Germinal center (tissue), 1 donor: Measurements from ENCODE around the gene MX1.

Experiments used
- DNase-seq: peaks from one replicate; pipeline ENCODE4 v3.0.0; 2012; ENCODE audit warnings: mixed read lengths, low spot score

Gene MX1, protein sequence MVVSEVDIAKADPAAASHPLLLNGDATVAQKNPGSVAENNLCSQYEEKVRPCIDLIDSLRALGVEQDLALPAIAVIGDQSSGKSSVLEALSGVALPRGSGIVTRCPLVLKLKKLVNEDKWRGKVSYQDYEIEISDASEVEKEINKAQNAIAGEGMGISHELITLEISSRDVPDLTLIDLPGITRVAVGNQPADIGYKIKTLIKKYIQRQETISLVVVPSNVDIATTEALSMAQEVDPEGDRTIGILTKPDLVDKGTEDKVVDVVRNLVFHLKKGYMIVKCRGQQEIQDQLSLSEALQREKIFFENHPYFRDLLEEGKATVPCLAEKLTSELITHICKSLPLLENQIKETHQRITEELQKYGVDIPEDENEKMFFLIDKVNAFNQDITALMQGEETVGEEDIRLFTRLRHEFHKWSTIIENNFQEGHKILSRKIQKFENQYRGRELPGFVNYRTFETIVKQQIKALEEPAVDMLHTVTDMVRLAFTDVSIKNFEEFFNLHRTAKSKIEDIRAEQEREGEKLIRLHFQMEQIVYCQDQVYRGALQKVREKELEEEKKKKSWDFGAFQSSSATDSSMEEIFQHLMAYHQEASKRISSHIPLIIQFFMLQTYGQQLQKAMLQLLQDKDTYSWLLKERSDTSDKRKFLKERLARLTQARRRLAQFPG

DNA sequence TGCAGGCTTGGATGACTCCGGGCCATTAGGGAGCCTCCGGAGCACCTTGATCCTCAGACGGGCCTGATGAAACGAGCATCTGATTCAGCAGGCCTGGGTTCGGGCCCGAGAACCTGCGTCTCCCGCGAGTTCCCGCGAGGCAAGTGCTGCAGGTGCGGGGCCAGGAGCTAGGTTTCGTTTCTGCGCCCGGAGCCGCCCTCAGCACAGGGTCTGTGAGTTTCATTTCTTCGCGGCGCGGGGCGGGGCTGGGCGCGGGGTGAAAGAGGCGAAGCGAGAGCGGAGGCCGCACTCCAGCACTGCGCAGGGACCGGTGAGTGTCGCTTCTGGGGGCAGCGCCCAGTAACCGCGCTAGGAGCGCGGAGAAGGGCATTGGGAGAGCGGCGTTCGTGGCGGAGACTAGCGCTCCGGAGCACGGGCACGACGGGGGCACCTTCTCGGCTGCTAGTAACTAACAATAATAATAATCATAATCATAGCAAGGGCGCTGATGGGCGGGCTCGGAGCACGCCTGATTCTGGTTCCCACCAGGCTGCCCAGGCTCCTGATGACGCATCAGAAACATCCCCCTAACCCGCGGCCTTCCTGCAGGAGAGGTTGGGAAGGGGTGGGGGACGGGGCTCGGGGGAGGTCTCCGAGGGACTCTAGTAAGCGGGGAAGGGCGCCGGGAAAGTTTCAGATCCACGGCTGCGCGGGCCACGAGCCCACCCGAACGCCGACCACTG, at the start of gene MX1:
TSS of gene MX1 (plus strand) at position 286 of the 722 bp plus-strand sequence. CDS start 5,832 bp downstream, outside the sequence.
- peak; percentile 83 for DNase-seq

- no peak for DNase-seq
Observed at GRCh38 chr21:41377715-41378114, 48.3 kb upstream of the MX1 start.

DNA sequence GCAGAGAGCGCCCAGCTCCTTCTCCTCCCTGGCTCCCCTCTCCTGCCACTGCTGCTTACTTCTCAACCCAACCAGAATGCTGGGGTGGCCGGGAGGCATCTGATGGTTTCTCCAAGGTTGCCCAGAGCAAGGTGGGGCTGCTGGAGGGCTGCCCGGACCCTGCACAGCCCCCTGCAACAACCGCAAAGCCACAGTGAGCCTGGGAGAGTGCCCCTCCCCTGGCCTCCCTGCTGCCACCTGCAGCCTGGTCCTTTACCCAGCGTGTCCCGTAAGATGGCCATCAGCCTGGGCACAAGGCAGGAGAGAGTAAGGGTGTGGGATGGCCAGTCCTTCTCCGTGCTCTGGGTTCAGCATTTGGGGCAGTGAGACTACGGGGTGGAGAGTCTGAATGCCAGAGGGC, 47.2 kb upstream of the MX1 start:
- DNase-seq = no peak

GRCh38 chr21:41379901-41380300, 46.1 kb upstream of the MX1 start:
- DNase-seq = no peak

DNA sequence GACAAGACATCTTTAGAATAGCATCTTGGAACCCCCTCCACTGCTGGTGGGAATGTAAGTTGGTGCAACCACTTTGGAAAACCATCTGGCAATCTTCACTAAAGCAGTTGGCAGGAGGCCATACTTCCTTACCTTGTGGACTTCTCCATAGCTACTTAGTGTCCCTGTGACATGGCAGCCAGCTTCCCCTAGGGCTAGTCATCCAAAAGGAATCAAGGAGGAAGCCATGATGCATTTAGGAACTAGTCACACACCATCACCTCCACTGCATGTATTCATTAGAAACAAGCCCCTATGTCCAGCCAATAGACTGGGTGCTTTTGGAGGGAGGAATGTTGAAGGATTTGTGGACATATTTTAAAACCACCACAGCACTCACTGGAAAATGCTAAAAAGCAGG, 44.3 kb upstream of the MX1 start:
- no peak for DNase-seq

- no peak for DNase-seq
Observed at GRCh38 chr21:41387042-41387819, 38.8 kb upstream of the MX1 start.

DNA sequence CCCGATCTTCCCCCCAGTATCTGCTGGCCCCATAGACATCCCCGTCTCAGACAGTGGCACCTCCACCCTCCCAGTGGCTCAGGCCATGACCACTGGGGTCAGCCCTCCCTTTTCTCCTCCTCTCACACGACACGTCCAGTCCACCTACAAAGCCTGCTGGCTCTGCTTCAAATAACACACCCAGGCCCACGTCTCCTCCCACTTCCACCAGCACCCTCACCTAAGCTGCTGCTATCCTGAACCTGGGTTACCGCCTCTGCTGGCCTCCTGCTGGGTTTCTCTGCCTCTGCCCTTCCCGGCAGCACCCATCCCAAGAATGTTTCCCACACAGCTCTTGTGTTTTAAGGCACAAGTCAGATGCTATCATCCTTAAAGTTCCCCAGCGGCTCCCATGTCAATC, 38.2 kb upstream of the MX1 start:
- DNase-seq = no peak

DNA sequence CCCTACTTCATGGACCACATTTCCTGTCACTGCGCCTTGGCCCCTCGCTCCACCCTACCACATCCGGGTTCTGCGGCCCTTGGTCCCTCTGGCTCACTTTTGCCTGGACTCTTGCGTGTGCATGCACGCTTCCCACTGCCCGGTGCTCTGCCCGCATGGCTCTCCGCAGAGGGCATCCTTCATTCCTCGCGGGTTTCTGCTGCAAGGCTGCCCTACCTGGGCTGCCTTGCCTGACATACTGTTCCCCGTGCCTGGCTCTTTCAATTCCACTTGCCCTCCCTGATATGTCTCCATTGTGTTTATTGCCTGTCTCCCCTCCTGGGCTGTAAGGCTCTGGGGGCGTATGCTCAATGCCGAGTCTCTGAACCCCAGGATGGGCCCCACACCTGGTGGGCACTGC, 37.8 kb upstream of the MX1 start:
- no peak for DNase-seq

- DNase-seq = no peak
Observed at GRCh38 chr21:41390043-41390639, 35.9 kb upstream of the MX1 start.

DNA sequence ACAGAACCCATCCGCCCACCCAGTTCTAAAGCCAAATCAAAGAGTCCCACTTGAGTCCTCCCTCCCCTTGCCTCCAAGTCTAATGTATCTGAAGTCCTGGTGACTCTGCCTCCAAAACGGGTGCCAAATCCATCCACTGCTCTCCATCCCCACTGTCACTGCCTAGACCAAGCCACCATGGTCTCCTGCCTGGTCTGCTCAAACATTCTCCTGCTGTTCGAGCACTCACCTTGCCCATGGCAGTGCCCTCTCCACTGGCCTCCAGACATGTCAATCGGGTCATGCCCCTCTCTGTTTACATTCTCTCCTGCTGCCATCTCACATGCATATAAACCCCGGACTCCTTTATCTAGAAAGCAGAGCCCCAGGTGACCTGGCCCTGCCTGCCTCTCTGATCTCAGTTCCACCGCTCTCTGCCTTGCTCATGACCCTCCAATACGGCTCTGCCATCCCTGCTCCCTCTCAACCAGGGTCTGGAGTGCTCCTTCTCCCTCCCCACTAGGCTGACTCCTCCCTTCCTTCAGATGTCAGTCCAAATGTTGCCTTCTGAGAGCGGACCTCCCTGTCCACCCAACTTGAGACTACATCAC, 32.1 kb upstream of the MX1 start:
- no peak for DNase-seq

- DNase-seq = no peak
Observed at GRCh38 chr21:41396558-41397075, 29.4 kb upstream of the MX1 start.

DNA sequence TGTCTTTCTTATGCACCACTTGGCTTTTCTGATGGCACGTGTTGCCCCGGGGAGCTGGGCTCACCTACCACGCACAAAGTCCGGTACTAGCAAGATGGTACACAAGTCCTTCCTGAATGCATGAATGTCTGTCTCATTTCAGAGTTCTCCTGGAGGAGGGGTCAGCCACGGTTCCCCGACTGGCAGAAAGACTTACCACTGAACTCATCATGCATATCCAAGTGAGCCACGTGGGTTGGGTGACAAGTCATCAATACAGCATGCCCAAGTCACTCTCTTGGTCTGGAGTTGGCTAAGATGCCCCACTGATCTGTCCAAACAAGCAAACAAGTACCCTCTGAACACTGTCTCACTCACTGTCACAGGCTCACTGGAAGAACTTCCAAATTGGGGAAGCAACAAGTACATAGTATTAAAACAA, 28.6 kb upstream of the MX1 start:
- DNase-seq = no peak

- DNase-seq = no peak
Observed at GRCh38 chr21:41398251-41398650, 27.8 kb upstream of the MX1 start.

GRCh38 chr21:41398831-41399230, 27.2 kb upstream of the MX1 start:
- DNase-seq = no peak

DNA sequence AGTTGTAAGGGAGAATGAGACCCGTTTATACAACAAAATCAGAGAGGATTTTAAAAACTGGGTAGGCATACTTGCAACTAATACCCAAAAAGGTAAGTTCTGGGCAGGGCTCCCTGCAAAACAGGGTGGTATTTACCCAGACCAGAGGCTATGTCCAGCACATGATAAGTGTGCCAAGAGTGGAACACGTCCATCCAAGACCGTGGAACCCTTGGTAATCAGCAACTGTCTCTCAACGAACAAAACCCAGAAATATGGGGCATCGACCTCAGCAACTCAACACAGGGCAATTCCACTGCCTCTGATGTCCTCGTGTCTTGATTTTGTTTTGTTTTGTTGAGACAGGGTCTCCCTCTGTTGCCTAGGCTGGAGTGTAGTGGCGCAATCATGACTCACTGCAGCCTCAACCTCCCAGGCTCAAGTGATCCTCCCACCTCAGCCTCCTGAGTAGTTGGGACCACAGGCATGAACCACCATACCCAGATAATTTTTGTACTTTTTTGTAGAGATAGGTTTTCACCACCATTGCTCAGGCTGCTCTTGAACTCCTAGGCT, 26.7 kb upstream of the MX1 start:
- no peak for DNase-seq

- DNase-seq = no peak
Observed at GRCh38 chr21:41402231-41402630, 23.8 kb upstream of the MX1 start.

DNA sequence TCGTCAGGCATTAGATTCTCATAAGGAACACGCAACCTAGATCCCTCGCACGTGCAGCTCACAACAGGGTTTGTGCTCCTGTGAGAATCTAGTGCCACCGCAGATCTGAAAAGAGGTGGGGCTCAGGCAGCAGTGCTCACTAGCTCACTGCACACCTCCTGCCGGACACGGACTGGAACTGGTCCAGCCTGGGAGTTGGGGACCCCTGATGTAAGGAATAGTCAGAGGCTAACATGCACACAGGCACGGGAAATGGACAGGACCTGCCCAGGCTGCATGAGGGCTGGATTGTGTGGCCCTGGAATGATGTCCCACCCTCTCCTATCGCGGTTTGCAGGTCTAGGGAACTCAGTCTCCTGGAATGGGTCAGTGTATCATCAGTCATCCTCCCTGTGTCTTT, 23.2 kb upstream of the MX1 start:
- DNase-seq = no peak

DNA sequence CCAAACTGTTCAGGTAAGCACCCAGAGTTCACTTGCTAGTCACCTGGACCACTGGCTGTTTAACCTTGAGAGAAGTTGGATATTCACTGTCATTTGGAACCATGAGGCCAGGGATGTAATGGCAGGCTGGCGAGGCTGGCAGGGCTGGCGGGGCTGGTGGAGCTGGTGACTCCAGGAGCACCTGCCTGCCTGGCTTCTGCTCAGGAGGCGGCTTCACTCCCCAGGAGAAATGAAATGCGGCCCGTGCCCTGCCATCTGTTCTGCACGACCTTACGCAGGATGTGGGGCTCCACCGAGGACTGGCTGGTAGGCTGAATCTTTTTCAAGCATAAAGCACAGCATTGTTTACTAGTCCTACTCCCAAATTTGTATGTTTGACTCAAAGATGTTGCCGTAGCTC, 22.7 kb upstream of the MX1 start:
- DNase-seq = no peak

- DNase-seq = no peak
Observed at GRCh38 chr21:41403966-41404365, 22.1 kb upstream of the MX1 start.

GRCh38 chr21:41405321-41405720, 20.7 kb upstream of the MX1 start:
- DNase-seq = no peak

- DNase-seq = no peak
Observed at GRCh38 chr21:41406340-41406739, 19.7 kb upstream of the MX1 start.
